ENCODE results near the gene TCAF1.

Gene TCAF1

DNA sequence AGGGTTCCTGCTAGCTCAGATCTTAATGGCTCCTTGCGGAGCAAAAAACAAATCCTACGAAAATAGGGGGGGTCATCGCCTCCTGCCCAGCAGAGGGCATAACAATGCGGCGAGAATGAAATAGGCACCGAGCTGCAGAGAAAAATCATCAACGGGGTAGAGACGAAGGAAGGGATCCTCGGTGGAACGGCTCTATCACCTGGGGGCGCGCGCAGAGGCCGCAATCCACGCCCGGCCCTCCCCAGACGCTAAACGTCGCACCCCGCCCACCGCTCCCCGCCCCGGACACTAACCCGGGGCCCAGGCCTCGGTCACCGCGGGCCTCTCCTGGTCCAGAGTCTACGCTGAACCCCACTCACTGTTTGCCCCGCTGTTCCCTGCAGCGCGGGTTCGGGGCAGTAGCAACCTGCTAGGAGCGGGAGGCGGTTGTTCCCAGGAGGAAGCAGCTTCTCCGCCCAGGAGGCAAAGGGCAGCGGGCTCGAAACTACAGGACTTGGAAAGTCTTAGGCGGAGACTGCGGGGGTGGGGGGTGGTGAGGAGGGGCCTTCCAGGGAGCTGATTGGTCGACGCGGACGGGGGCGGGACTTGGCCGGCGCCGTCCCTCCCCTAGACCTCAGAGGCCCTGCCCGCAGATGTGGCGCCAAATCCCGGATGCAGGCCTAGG lies at the start of gene TCAF1:
Gene TCAF1, minus strand, starts transcription at position 509 of the 664 bp plus-strand sequence. CDS start 25,568 bp downstream, outside the sequence.
- no peaks in the 10 kb centered on the region for H3K36me3 ChIP-seq (ENCODE audit: control insufficient read depth, insufficient read depth, low read length)
- H3K27me3 ChIP-seq (ENCODE audit: control insufficient read depth, insufficient read depth, low read length) = no peaks in the 10 kb centered on the region
- H3K4me1 ChIP-seq (ENCODE audit: control insufficient read depth, insufficient read depth, low read length) = peaks cover 36% of the 10 kb centered on the region
- peak within 1 kb of the TSS; percentile 68 for H3K9ac ChIP-seq (ENCODE audit: low read length)
- no peaks in the 10 kb centered on the region for H3K9me3 ChIP-seq (ENCODE audit: control insufficient read depth, insufficient read depth, low read depth, low read length)
- H3K4me3 ChIP-seq (ENCODE audit: low read depth, low read length) = peak within 1 kb of the TSS; percentile 76
- H3K27ac ChIP-seq (ENCODE audit: low read depth, low read length) = peak within 1 kb of the TSS; percentile 81

- Histone ChIP-seq H3K36me3 (ENCODE audit: control insufficient read depth, insufficient read depth, low read length) (no peaks in the 10 kb centered on the region), H3K4me3 (ENCODE audit: low read depth, low read length) (no peak overlapping the region), H3K27me3 (ENCODE audit: control insufficient read depth, insufficient read depth, low read length) (no peaks in the 10 kb centered on the region), H3K9me3 (ENCODE audit: control insufficient read depth, insufficient read depth, low read depth, low read length) (no peaks in the 10 kb centered on the region; the same call in 1 of the 2 replicates), H3K4me1 (ENCODE audit: control insufficient read depth, insufficient read depth, low read length) (no peaks in the 10 kb centered on the region), H3K27ac (ENCODE audit: low read depth, low read length) (no peak overlapping the region), H3K9ac (ENCODE audit: low read length) (no peak overlapping the region)
Measured at GRCh38 chr7:143948733-143949132, 46.8 kb upstream of the TCAF1 start.

- Histone ChIP-seq H3K36me3 (ENCODE audit: control insufficient read depth, insufficient read depth, low read length) (no peaks in the 10 kb centered on the region), H3K9me3 (ENCODE audit: control insufficient read depth, insufficient read depth, low read depth, low read length) (no peaks in the 10 kb centered on the region; the same call in 1 of the 2 replicates), H3K27me3 (ENCODE audit: control insufficient read depth, insufficient read depth, low read length) (no peaks in the 10 kb centered on the region), H3K4me1 (ENCODE audit: control insufficient read depth, insufficient read depth, low read length) (no peaks in the 10 kb centered on the region), H3K27ac (ENCODE audit: low read depth, low read length) (no peak overlapping the region), H3K9ac (ENCODE audit: low read length) (no peak overlapping the region), H3K4me3 (ENCODE audit: low read depth, low read length) (no peak overlapping the region)
Measured at GRCh38 chr7:143947111-143947510, 45.1 kb upstream of the TCAF1 start.

DNA sequence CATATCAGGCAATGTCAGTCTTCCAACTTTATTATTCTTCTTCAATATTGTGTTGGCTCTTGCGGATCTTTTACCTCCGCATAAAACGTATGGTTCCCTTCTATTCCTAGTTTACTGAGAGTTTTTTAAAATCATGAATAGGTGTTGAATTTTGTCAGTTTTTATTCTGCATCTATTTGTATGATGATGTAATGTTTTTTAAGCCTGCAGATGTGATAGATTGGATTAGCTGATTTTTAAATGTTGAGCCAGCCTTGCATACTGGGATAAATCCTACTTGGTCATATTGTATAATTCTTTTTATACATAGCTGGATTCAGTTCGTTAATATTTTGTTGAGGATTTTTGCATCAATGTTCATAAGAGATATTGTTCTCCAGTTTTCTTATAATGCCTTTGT lies 43.4 kb upstream of the TCAF1 start:
- Histone ChIP-seq H3K36me3 (ENCODE audit: control insufficient read depth, insufficient read depth, low read length) (no peaks in the 10 kb centered on the region), H3K27ac (ENCODE audit: low read depth, low read length) (no peak overlapping the region), H3K27me3 (ENCODE audit: control insufficient read depth, insufficient read depth, low read length) (no peaks in the 10 kb centered on the region), H3K9me3 (ENCODE audit: control insufficient read depth, insufficient read depth, low read depth, low read length) (no peaks in the 10 kb centered on the region; the same call in 1 of the 2 replicates), H3K9ac (ENCODE audit: low read length) (no peak overlapping the region), H3K4me1 (ENCODE audit: control insufficient read depth, insufficient read depth, low read length) (no peaks in the 10 kb centered on the region), H3K4me3 (ENCODE audit: low read depth, low read length) (no peak overlapping the region)

DNA sequence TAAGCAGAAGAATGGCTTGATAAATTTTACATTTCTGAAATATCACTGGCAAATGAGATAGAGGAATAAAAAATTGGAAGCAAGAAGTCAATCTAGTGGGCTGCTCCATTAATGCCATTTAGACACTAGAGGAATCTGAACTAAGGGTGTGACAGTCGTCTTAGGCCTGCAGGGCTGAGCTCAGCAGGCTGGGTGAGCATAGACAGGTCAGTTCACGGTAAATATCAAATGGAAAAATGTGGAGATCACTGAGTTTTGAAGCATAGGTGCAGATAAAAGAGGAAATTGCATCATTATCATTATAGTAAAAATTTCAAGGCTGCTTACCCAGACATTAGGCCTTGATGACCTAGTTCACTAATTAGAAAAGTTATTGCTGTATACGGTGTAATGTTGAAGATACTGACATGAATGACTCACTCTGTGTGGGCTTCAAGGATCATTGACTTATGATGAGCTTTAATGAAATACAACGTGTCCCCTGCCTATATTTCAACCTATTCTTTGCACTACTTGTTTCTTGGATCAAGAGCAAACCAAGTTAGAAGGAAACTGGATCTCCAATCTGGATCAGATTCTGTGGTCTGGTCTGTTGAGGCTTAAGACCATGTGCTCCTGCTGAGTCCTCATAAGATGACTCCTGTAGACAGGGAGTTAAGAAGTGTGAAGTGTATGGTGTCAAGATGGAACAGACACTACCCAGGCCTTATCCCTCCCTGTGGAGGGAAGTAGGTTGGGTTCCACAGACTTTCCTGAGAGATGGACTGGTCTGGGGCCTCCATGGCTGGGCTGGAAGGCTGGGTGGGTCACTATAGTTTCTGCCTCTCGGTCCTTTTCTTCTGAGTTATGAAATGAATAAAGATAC lies 36.6 kb upstream of the TCAF1 start:
- Histone ChIP-seq H3K27me3 (ENCODE audit: control insufficient read depth, insufficient read depth, low read length) (no peaks in the 10 kb centered on the region), H3K9me3 (ENCODE audit: control insufficient read depth, insufficient read depth, low read depth, low read length) (no peaks in the 10 kb centered on the region), H3K4me1 (ENCODE audit: control insufficient read depth, insufficient read depth, low read length) (no peaks in the 10 kb centered on the region)

GRCh38 chr7:143936087-143937009 lies 34.4 kb upstream of the TCAF1 start:
- H3K4me3 ChIP-seq (ENCODE audit: low read depth, low read length) = no peak overlapping the region
- H3K36me3 ChIP-seq (ENCODE audit: control insufficient read depth, insufficient read depth, low read length) = no peaks in the 10 kb centered on the region
- no peaks in the 10 kb centered on the region for H3K27me3 ChIP-seq (ENCODE audit: control insufficient read depth, insufficient read depth, low read length)
- no peaks in the 10 kb centered on the region for H3K9me3 ChIP-seq (ENCODE audit: control insufficient read depth, insufficient read depth, low read depth, low read length)
- no peak overlapping the region for H3K27ac ChIP-seq (ENCODE audit: low read depth, low read length)
- no peak overlapping the region for H3K9ac ChIP-seq (ENCODE audit: low read length)
- no peaks in the 10 kb centered on the region for H3K4me1 ChIP-seq (ENCODE audit: control insufficient read depth, insufficient read depth, low read length)

More for the DNA sequence above, 36.6 kb upstream of the TCAF1 start:
- no peaks in the 10 kb centered on the region for H3K36me3 ChIP-seq (ENCODE audit: control insufficient read depth, insufficient read depth, low read length)
- no peak overlapping the region for H3K4me3 ChIP-seq (ENCODE audit: low read depth, low read length)
- H3K9ac ChIP-seq (ENCODE audit: low read length) = no peak overlapping the region
- no peak overlapping the region for H3K27ac ChIP-seq (ENCODE audit: low read depth, low read length)

GRCh38 chr7:143934526-143935325 lies 32.8 kb upstream of the TCAF1 start, which contains the start of gene OR2F2:
TSS of gene OR2F2 (plus strand) at chr7:143935233. CDS start at chr7:143935233, 0 bp downstream.
- Histone ChIP-seq H3K27ac (ENCODE audit: low read depth, low read length) (no peak within 1 kb of the TSS), H3K27me3 (ENCODE audit: control insufficient read depth, insufficient read depth, low read length) (no peaks in the 10 kb centered on the region), H3K4me3 (ENCODE audit: low read depth, low read length) (no peak within 1 kb of the TSS), H3K36me3 (ENCODE audit: control insufficient read depth, insufficient read depth, low read length) (no peaks in the 10 kb centered on the region), H3K9me3 (ENCODE audit: control insufficient read depth, insufficient read depth, low read depth, low read length) (no peaks in the 10 kb centered on the region), H3K9ac (ENCODE audit: low read length) (no peak within 1 kb of the TSS), H3K4me1 (ENCODE audit: control insufficient read depth, insufficient read depth, low read length) (no peaks in the 10 kb centered on the region)

GRCh38 chr7:143931739-143932138 lies 29.8 kb upstream of the TCAF1 start:
- no peak overlapping the region for H3K9ac ChIP-seq (ENCODE audit: low read length)
- no peaks in the 10 kb centered on the region for H3K4me1 ChIP-seq (ENCODE audit: control insufficient read depth, insufficient read depth, low read length)
- no peak overlapping the region for H3K4me3 ChIP-seq (ENCODE audit: low read depth, low read length)

DNA sequence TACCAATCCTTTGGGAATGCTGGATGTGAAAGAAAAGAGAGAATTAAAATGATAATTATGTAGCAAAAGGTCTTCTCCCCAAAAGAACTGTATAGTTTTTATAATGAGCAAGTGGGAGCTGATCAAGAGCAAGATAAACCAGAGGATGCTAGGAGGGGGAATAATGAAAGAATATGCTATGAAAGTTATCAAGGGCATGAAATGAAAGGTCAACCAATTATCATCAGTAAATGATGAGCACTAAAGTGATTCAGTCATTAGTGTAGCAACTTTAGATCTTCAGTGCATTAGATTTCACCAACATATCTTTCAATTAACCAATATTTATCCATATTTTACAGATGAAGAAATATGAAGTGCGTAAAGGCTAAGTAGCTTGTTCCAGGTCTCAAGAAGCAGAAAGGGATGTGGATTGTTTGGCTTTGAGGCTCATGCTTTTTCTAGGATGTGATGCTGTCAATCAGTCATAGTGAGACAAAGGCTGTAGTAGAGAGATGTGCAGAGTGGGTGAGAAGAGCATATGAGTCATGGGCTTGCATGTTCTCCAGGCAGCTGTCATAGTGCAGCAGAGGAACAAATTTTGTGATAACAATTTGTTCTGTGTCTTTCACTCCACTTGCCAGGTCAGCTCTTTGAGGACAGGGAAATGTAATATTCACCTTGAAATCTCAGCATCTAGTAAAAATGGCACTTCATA lies 27.4 kb upstream of the TCAF1 start:
- Histone ChIP-seq H3K4me3 (ENCODE audit: low read depth, low read length) (no peak overlapping the region), H3K36me3 (ENCODE audit: control insufficient read depth, insufficient read depth, low read length) (no peaks in the 10 kb centered on the region), H3K4me1 (ENCODE audit: control insufficient read depth, insufficient read depth, low read length) (no peaks in the 10 kb centered on the region), H3K9me3 (ENCODE audit: control insufficient read depth, insufficient read depth, low read depth, low read length) (no peaks in the 10 kb centered on the region), H3K9ac (ENCODE audit: low read length) (no peak overlapping the region), H3K27ac (ENCODE audit: low read depth, low read length) (no peak overlapping the region), H3K27me3 (ENCODE audit: control insufficient read depth, insufficient read depth, low read length) (no peaks in the 10 kb centered on the region)

More at GRCh38 chr7:143931739-143932138, 29.8 kb upstream of the TCAF1 start:
- Histone ChIP-seq H3K27me3 (ENCODE audit: control insufficient read depth, insufficient read depth, low read length) (no peaks in the 10 kb centered on the region), H3K9me3 (ENCODE audit: control insufficient read depth, insufficient read depth, low read depth, low read length) (no peaks in the 10 kb centered on the region), H3K36me3 (ENCODE audit: control insufficient read depth, insufficient read depth, low read length) (no peaks in the 10 kb centered on the region), H3K27ac (ENCODE audit: low read depth, low read length) (no peak overlapping the region)
